Measurements from ENCODE around the gene GLIS1. TPM values are rescaled to one million over a fixed set of nuclear protein-coding genes. Genes with fewer than 3 reads are reported as not detected.

GLIS1 gene
- total RNA-seq, 4 donors from 2014 or later = 0.59 to 3.9 (median 0.75) TPM

DNA sequence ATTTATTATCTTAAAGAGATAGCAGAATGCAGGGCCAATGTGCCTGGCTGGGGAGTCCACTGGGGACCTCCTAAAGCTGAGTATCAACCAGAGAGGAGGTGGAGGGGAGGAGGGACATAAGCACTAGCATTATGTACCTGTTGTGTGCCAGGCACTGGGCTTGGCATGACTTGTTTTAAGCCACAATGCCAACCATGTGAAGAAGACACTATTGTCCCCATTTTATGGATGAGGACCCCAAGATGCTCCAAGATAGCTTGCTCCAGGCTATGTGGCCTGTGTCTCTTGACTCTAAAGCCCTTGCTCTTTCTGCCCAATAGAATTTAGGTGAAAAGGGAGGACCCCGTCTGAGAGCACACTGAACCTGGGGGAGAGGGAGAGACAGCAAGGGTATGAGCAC lies 111.3 kb downstream of the GLIS1 start:
- Histone ChIP-seq H3K9me3 (peaks cover 0 to 12% (median 0%) of the 10 kb centered on the region in 4 donors), H3K27ac (no peak overlapping the region), H3K4me3 (no peak overlapping the region), H3K36me3 (no peaks in the 10 kb centered on the region), H3K27me3 (no peaks in the 10 kb centered on the region), H3K4me1 (no peaks in the 10 kb centered on the region)
- TF ChIP-seq EP300 (IDR thresholded peaks at IDR 0.05) (no peak), POLR2A (IDR thresholded peaks at IDR 0.05) (no peak)
- TF ChIP-seq, protein P1, sequence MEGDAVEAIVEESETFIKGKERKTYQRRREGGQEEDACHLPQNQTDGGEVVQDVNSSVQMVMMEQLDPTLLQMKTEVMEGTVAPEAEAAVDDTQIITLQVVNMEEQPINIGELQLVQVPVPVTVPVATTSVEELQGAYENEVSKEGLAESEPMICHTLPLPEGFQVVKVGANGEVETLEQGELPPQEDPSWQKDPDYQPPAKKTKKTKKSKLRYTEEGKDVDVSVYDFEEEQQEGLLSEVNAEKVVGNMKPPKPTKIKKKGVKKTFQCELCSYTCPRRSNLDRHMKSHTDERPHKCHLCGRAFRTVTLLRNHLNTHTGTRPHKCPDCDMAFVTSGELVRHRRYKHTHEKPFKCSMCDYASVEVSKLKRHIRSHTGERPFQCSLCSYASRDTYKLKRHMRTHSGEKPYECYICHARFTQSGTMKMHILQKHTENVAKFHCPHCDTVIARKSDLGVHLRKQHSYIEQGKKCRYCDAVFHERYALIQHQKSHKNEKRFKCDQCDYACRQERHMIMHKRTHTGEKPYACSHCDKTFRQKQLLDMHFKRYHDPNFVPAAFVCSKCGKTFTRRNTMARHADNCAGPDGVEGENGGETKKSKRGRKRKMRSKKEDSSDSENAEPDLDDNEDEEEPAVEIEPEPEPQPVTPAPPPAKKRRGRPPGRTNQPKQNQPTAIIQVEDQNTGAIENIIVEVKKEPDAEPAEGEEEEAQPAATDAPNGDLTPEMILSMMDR (IDR thresholded peaks at IDR 0.05) = no peak
- 43 to 100% methylated on average over 1 of the region's 1 CpG for WGBS, 2 donors
- no peak for DNase-seq (ENCODE audit: low spot score in 2 of 2)

DNA sequence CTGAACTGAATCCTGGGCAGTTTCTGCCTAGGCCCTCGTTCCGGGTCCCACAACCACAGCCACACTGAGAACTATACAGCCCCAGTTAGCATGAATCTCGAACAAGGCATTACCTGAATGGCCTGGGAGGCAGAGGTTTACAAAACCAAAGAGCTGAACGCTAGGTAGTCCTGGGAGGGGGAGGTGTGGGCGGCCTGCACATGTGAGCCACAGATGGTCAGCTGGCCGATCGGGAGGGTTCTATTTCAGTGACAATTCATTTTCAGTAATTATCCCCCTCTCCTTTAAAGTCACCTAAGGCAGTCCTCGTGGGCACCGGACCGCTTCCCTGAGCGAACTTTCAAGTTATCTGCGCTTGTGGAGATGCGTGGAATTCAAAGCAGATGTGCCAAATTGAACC lies 111.9 kb downstream of the GLIS1 start:
- Histone ChIP-seq H3K36me3 (no peaks in the 10 kb centered on the region), H3K4me1 (no peaks in the 10 kb centered on the region), H3K27ac (no peak overlapping the region), H3K9me3 (peaks cover 0 to 12% (median 0%) of the 10 kb centered on the region in 4 donors), H3K4me3 (no peak overlapping the region), H3K27me3 (no peaks in the 10 kb centered on the region)
- 75 to 80% methylated on average over 13 of the region's 13 CpGs for WGBS, 2 donors
- DNase-seq (ENCODE audit: low spot score in 2 of 2) = no peak
- TF ChIP-seq, protein P1 (IDR thresholded peaks at IDR 0.05) = no peak

DNA sequence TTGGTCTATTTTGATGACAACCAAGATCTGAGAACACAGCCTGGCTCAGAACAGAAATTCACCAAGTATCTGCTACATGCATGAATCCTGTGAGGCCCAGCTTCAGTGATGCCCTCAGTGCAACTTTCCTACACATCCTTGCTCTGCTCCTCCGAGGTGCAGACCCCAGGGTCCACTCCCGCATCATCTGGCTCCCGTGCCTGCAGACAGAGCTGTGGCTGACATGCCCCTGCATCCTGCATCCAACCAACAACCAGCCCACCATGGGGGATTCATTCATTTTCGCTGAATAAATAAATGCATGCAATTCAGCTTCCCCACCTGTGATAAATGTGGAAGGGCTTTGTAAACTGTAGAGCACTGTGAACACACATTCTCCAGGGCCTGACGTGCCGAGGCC lies 112.3 kb downstream of the GLIS1 start:
- TF ChIP-seq POLR2A (IDR thresholded peaks at IDR 0.05) = no peak
- TF ChIP-seq EP300 (IDR thresholded peaks at IDR 0.05) = no peak
- TF ChIP-seq, protein P1 (IDR thresholded peaks at IDR 0.05) = no peak
- H3K4me1 ChIP-seq = no peaks in the 10 kb centered on the region
- H3K4me3 ChIP-seq = no peak overlapping the region
- no peaks in the 10 kb centered on the region for H3K27me3 ChIP-seq
- no peak for DNase-seq (ENCODE audit: low spot score in 2 of 2)
- H3K27ac ChIP-seq = no peak overlapping the region
- WGBS, 2 donors = 70 to 74% methylated on average over 6 of the region's 6 CpGs
- peaks cover 0 to 12% (median 0%) of the 10 kb centered on the region in 4 donors for H3K9me3 ChIP-seq
- H3K36me3 ChIP-seq = no peaks in the 10 kb centered on the region

DNA sequence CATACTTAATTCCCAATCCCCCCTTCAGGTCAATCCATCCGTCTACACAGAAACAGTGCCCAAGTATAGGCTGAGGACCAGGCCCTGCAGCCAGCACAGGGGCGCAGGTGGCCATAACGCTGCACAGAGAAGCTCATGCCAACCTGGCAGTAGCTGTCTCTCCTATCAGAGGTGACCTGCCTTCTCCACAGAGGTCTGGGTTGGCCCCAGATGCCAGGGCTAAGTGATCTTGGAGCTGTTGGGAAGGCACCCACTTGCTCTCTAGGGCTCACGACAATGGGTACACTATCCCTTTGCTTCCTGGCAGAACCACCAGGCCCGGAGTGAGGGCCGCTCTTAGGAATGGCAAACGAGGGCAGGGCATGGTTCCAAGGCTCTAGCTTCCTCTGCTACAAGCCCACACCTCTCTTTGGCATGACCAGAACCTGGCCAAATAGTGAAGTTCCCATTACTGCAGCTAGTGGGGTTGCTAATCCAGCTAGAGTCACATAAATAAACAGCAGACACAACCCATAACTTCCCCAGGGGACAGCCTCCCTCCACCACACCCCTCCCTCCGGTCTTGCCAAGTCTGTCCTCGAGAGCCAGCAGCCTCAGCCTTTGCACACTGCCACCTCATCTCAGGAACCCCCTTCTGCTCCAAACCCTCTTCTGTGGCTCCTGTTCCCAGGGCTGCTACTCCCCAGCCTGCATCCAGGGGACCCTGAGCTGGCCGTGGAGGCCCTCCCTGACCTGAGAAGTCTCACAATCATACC lies 113.0 kb downstream of the GLIS1 start:
- no peak for DNase-seq (ENCODE audit: low spot score in 2 of 2)
- TF ChIP-seq POLR2A (IDR thresholded peaks at IDR 0.05) (no peak), EP300 (IDR thresholded peaks at IDR 0.05) (no peak)
- TF ChIP-seq, protein P1 (IDR thresholded peaks at IDR 0.05) = no peak
- Histone ChIP-seq H3K27me3 (no peaks in the 10 kb centered on the region), H3K36me3 (no peaks in the 10 kb centered on the region), H3K27ac (no peak overlapping the region), H3K4me1 (no peaks in the 10 kb centered on the region), H3K9me3 (peaks cover 0 to 12% (median 0%) of the 10 kb centered on the region in 4 donors), H3K4me3 (no peak overlapping the region)
- WGBS, 2 donors = 83 to 84% methylated on average over 9 to 10 of the region's 10 CpGs

DNA sequence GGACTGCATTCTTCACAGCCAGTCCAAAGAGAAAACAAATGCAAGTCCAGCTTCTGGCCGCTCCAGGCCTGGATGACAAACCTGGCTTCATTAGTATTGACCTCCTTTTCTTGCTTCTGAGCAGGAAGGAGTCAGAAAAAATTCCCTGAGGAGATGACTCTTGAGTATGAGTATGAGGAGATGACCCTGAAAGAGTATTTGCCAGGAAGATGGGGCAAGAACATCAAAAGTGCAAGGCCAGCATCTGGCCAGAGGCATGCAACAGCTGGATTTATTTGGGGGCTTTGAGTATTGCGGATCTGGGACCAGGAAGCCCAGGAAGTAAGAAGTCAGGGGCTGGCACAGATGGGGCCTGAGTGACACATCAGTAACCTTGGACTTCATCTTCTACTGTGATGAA lies 113.9 kb downstream of the GLIS1 start:
- Histone ChIP-seq H3K4me1 (no peaks in the 10 kb centered on the region), H3K4me3 (no peak overlapping the region), H3K27ac (no peak overlapping the region), H3K36me3 (no peaks in the 10 kb centered on the region), H3K27me3 (no peaks in the 10 kb centered on the region), H3K9me3 (peaks cover 0 to 12% (median 0%) of the 10 kb centered on the region in 4 donors)
- peak in 1 of 2 donors; percentile 17 for DNase-seq (ENCODE audit: low spot score in 2 of 2)
- 89% methylated on average over 2 of the region's 2 CpGs for WGBS, 2 donors
- no peak for TF ChIP-seq POLR2A (IDR thresholded peaks at IDR 0.05)
- TF ChIP-seq, protein P1 (IDR thresholded peaks at IDR 0.05) = no peak
- peak in 1 of 2 donors; percentile 66 for TF ChIP-seq EP300 (IDR thresholded peaks at IDR 0.05)
